Activated gamma-delta T cell treated with Interleukin-2 at 50 U/mL for 16 hours (primary cell): ENCODE results near the gene PARN.
"Not testable (repeated sequence)": the region's sequence is repeated elsewhere in the genome, so short reads cannot be mapped to it uniquely, and the experiment has no call there.

Experiments used
- DNase-seq: peaks from one replicate; pipeline ENCODE4 v3.0.0-alpha.2; 2020

PARN gene

GRCh38 chr16:14395710-14396304 is 234.3 kb downstream of the PARN start:
- DNase-seq = not testable (repeated sequence)

GRCh38 chr16:14394834-14395233 is 235.2 kb downstream of the PARN start:
- DNase-seq = no peak

GRCh38 chr16:14392960-14393359 is 237.1 kb downstream of the PARN start:
- no peak for DNase-seq

GRCh38 chr16:14389359-14389758 is 240.7 kb downstream of the PARN start:
- DNase-seq = no peak

- no peak for DNase-seq
Measured at GRCh38 chr16:14388243-14388642, 241.8 kb downstream of the PARN start.

- DNase-seq = no peak
Measured at GRCh38 chr16:14386115-14386514, 243.9 kb downstream of the PARN start.
